HEK293 (cell line): ENCODE measurements around the gene NRG2.

Source experiments
- CTCF ChIA-PET: fragments of 350-600 bp; formaldehyde crosslinking; extraction: SDS; loops from one replicate; lab custom pipeline; 2021; ENCODE audit warnings: antibody characterized with exemption; lab: Yijun Ruan, JAX
- POLR2A ChIA-PET: fragments of 300-600 bp; formaldehyde crosslinking; extraction: SDS; loops from one replicate; lab custom pipeline; 2020; ENCODE audit warnings: antibody characterized with exemption, inconsistent platforms; lab: Yijun Ruan, JAX
- H3K27ac ChIP-seq: fragments of 200-500 bp; sonication (Bioruptor generic); 2 replicates; pipeline ENCODE4 v1.5.1; 2014; ENCODE audit warnings: low read depth, low read length, control low read depth, inconsistent platforms; ENCODE audit errors: extremely low read depth
- H3K36me3 ChIP-seq, 2 experiments: fragments of 200-500 bp in 1 of 2; sonication (Bioruptor generic) in 1 of 2; 1 replicate in 1 of 2; 2 replicates in 1 of 2; pipeline ENCODE4 v1.5.1; 2014 to 2017; ENCODE audit warnings: inconsistent platforms in 2 of 2, low read length in 2 of 2; ENCODE audit not compliant: control insufficient read depth in 2 of 2, insufficient read depth in 1 of 2
- H3K4me1 ChIP-seq: fragments of 200-500 bp; sonication (Bioruptor generic); 2 replicates; pipeline ENCODE4 v1.5.1; 2014; ENCODE audit warnings: mild to moderate bottlenecking, low read length, inconsistent platforms; ENCODE audit not compliant: control insufficient read depth, insufficient read depth
- H3K4me3 ChIP-seq: 2 replicates; pipeline ENCODE4 v1.5.1; 2011; ENCODE audit warnings: low read depth, mild to moderate bottlenecking, control low read depth, low read length, moderate library complexity
- H3K9me3 ChIP-seq: fragments of 200-500 bp; sonication (Bioruptor generic); 2 replicates; pipeline ENCODE4 v1.5.1; 2014; ENCODE audit warnings: low read depth, low read length, inconsistent platforms; ENCODE audit not compliant: control insufficient read depth, insufficient read depth
- KLF9 ChIP-seq: fragments of 450-650 bp; formaldehyde crosslinking; IDR thresholded peaks from 2 replicates; pipeline ENCODE4 v1.5.1; 2016; ENCODE audit warnings: missing biosample characterization, missing genetic modification characterization, low read depth
- TCF7L2 ChIP-seq: IDR thresholded peaks from 2 replicates; pipeline ENCODE4 v1.6.1; 2011; ENCODE audit warnings: low read depth, mild to moderate bottlenecking, inconsistent platforms, low read length, moderate library complexity, borderline replicate concordance
- WT1 ChIP-seq: fragments of 450-650 bp; formaldehyde crosslinking; IDR thresholded peaks from 2 replicates; pipeline ENCODE4 v1.5.1; 2016; ENCODE audit warnings: missing biosample characterization, missing genetic modification characterization
- ZBTB7A ChIP-seq: fragments of 450-650 bp; formaldehyde crosslinking; IDR thresholded peaks from 2 replicates; pipeline ENCODE4 v1.5.1; 2016; ENCODE audit warnings: low read depth, missing biosample characterization, missing genetic modification characterization
- ZBTB8A ChIP-seq: fragments of 450-650 bp; formaldehyde crosslinking; IDR thresholded peaks from 2 replicates; pipeline ENCODE4 v1.5.1; 2016; ENCODE audit warnings: missing biosample characterization, missing genetic modification characterization
- ZFHX2 ChIP-seq: fragments of 450-650 bp; formaldehyde crosslinking; conservative IDR thresholded peaks from 2 replicates; pipeline ENCODE4 v1.5.1; 2016; ENCODE audit warnings: missing biosample characterization, missing genetic modification characterization
- ZFP41 ChIP-seq: fragments of 450-650 bp; formaldehyde crosslinking; IDR thresholded peaks from 2 replicates; pipeline ENCODE4 v1.5.1; 2016; ENCODE audit warnings: missing biosample characterization, missing genetic modification characterization, borderline replicate concordance
- ZNF114 ChIP-seq: fragments of 450-650 bp; formaldehyde crosslinking; IDR thresholded peaks from 2 replicates; pipeline ENCODE4 v1.5.0; 2017; ENCODE audit warnings: missing biosample characterization, missing genetic modification characterization
- ZNF132 ChIP-seq: fragments of 450-650 bp; formaldehyde crosslinking; IDR thresholded peaks from 2 replicates; pipeline ENCODE4 v1.5.1; 2017; ENCODE audit warnings: missing biosample characterization, missing genetic modification characterization, borderline replicate concordance
- ZNF133 ChIP-seq: fragments of 450-650 bp; formaldehyde crosslinking; IDR thresholded peaks from 2 replicates; pipeline ENCODE4 v1.5.1; 2016; ENCODE audit warnings: missing biosample characterization, missing genetic modification characterization
- ZNF2 ChIP-seq: fragments of 450-650 bp; formaldehyde crosslinking; IDR thresholded peaks from 2 replicates; pipeline ENCODE4 v1.5.1; 2016; ENCODE audit warnings: missing biosample characterization, missing genetic modification characterization
- ZNF426 ChIP-seq: fragments of 450-650 bp; formaldehyde crosslinking; IDR thresholded peaks from 2 replicates; pipeline ENCODE4 v1.5.1; 2017; ENCODE audit warnings: missing biosample characterization, missing genetic modification characterization, mild to moderate bottlenecking, inconsistent platforms, moderate library complexity
- ZNF501 ChIP-seq: fragments of 450-650 bp; formaldehyde crosslinking; IDR thresholded peaks from 2 replicates; pipeline ENCODE4 v1.5.1; 2016; ENCODE audit warnings: missing biosample characterization, missing genetic modification characterization
- ZNF544 ChIP-seq: fragments of 450-650 bp; formaldehyde crosslinking; IDR thresholded peaks from 2 replicates; pipeline ENCODE4 v1.5.0; 2017; ENCODE audit warnings: missing biosample characterization, missing genetic modification characterization
- ZNF558 ChIP-seq: fragments of 450-650 bp; formaldehyde crosslinking; IDR thresholded peaks from 2 replicates; pipeline ENCODE4 v1.5.1; 2016; ENCODE audit warnings: missing biosample characterization, missing genetic modification characterization
- ZNF561 ChIP-seq: fragments of 450-650 bp; IDR thresholded peaks from 2 replicates; pipeline ENCODE4 v1.5.1; 2018; ENCODE audit warnings: missing biosample characterization, missing genetic modification characterization, borderline replicate concordance
- ZNF610 ChIP-seq: fragments of 450-650 bp; formaldehyde crosslinking; IDR thresholded peaks from 2 replicates; pipeline ENCODE4 v1.5.1; 2016; ENCODE audit warnings: missing biosample characterization, missing genetic modification characterization, borderline replicate concordance
- ZNF626 ChIP-seq: fragments of 450-650 bp; sonication (Bioruptor Pico); formaldehyde crosslinking; IDR thresholded peaks from 2 replicates; pipeline ENCODE4 v1.5.1; 2018; ENCODE audit warnings: missing biosample characterization, missing genetic modification characterization, inconsistent platforms
- ZNF629 ChIP-seq: fragments of 450-650 bp; formaldehyde crosslinking; IDR thresholded peaks from 2 replicates; pipeline ENCODE4 v1.5.1; 2017; ENCODE audit warnings: missing biosample characterization, missing genetic modification characterization
- ZNF654 ChIP-seq: fragments of 450-650 bp; formaldehyde crosslinking; IDR thresholded peaks from 2 replicates; pipeline ENCODE4 v1.5.1; 2016; ENCODE audit warnings: low read depth, missing biosample characterization, missing genetic modification characterization
- ZNF658 ChIP-seq: fragments of 450-650 bp; formaldehyde crosslinking; IDR thresholded peaks from 2 replicates; pipeline ENCODE4; 2016; ENCODE audit warnings: missing biosample characterization, missing genetic modification characterization
- ZNF768 ChIP-seq: fragments of 450-650 bp; formaldehyde crosslinking; IDR thresholded peaks from 2 replicates; pipeline ENCODE4 v1.5.1; 2018; ENCODE audit warnings: missing biosample characterization, mild to moderate bottlenecking, missing genetic modification characterization
- ZNF785 ChIP-seq: fragments of 450-650 bp; formaldehyde crosslinking; IDR thresholded peaks from 2 replicates; pipeline ENCODE4 v1.5.1; 2016; ENCODE audit warnings: missing biosample characterization, missing genetic modification characterization
- ZNF791 ChIP-seq: fragments of 450-650 bp; formaldehyde crosslinking; IDR thresholded peaks from 2 replicates; pipeline ENCODE4 v1.5.1; 2016; ENCODE audit warnings: missing biosample characterization, missing genetic modification characterization
- ZSCAN30 ChIP-seq: fragments of 450-650 bp; IDR thresholded peaks from 2 replicates; pipeline ENCODE4 v1.5.1; 2018; ENCODE audit warnings: missing biosample characterization, mild to moderate bottlenecking, missing genetic modification characterization, moderate library complexity
- ZXDB ChIP-seq: fragments of 450-650 bp; formaldehyde crosslinking; IDR thresholded peaks from 2 replicates; pipeline ENCODE4 v1.5.1; 2016; ENCODE audit warnings: missing biosample characterization, missing genetic modification characterization
- TF ChIP-seq, protein P1 (sequence below): fragments of 450-650 bp; formaldehyde crosslinking; IDR thresholded peaks from 2 replicates; pipeline ENCODE4 v1.5.1; 2017; ENCODE audit warnings: missing biosample characterization, missing genetic modification characterization
- TF ChIP-seq, protein P2 (sequence below): fragments of 450-650 bp; formaldehyde crosslinking; IDR thresholded peaks from 2 replicates; pipeline ENCODE4 v1.5.1; 2016; ENCODE audit warnings: missing biosample characterization, missing genetic modification characterization, low read depth
- TF ChIP-seq, protein P3 (sequence below): IDR thresholded peaks from 2 replicates; pipeline ENCODE4 v1.6.1; 2011; ENCODE audit warnings: mild to moderate bottlenecking, low read depth, low read length, borderline replicate concordance
- TF ChIP-seq, protein P4 (sequence below): fragments of 450-650 bp; formaldehyde crosslinking; IDR thresholded peaks from 2 replicates; pipeline ENCODE4 v1.5.1; 2017; ENCODE audit warnings: missing biosample characterization, mild to moderate bottlenecking, missing genetic modification characterization, moderate library complexity

NRG2 gene

DNA sequence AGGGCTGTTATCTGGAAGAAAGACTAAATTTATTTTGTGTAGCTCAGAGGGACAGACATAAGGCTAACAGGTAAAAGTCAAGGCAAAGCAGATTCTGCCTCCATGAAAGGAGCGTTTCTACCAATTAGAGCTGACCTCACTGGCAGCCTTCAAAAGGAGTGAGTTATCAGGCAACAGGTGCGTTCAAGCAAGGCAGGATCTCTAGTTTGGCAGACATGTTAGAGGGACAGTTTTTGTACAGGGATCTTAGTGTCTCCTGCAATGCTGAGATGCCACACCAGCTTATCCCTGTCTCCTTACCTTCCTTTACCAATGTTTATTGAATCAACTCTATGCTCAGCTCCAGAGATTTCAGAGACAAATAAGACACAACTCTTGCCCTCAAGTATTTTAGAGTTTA, 73.8 kb downstream of the NRG2 start (continued):
- no peak for TF ChIP-seq KLF9 (tag by site-specific recombination)
- no peak for TF ChIP-seq ZNF426 (tag by site-specific recombination)
- TF ChIP-seq ZNF626 (tag by site-specific recombination): no peak
- no peak for TF ChIP-seq ZNF658

DNA sequence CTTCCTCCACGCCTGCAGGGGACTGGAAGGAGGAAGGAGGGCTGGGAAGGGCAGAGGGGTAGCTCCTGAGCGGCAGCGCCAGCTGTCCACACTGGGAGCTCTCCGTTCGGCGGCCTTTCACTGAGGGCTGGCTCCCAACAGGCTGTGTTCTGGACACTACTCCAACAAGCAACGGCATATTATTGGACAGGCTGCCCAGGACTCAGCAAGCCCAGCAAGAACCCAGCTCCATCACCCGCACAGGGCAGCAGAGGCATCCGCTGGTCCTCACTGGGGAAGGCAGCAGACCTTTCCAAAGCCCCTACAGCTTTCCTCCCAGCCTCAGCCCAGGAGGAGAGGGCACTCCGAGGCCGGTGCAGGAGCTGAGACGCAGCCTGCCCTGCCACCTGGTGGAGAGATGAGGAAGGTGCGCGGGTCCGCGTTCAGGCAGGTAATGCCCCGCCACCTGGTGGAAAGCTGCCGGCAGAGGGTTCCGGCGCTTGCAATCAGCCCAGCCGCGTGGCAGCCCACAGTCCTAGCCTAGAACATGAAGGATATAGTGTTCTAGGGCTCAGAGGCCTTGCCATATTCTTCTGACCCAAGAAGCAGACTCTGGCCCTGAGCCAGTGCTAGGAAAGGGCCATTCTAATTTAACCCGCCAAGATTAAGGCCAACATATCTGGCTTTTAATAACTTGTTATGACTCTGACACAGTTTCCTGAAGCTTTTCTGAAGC, 74.4 kb downstream of the NRG2 start:
- no peaks in the 10 kb centered on the region for H3K36me3 ChIP-seq
- H3K4me1 ChIP-seq: no peaks in the 10 kb centered on the region; the same call in 1 of the 2 replicates
- no peak overlapping the region for H3K4me3 ChIP-seq
- ChIA-PET POLR2A (interaction anchor here (1.3 kb wide), 1 partner anchor 181 kb away, joined by 4 read pairs; no protein-coding TSS in a partner anchor), CTCF (interaction anchor here (0.6 to 7.8 kb wide), 109 partner anchors 8 to 612 kb away, joined by 3 to 214 read pairs (median 6); partner anchors contain the start of genes NRG2 and PSD2)
- no peaks in the 10 kb centered on the region for H3K9me3 ChIP-seq
- no peak overlapping the region for H3K27ac ChIP-seq
- TF ChIP-seq ZBTB7A (tag by site-specific recombination) (peak; percentile 27; the same call in 1 of the 2 replicates), ZNF654 (peak; percentile 93), ZNF610 (tag by site-specific recombination) (no peak), ZNF785 (tag by site-specific recombination) (no peak), ZNF629 (tag by site-specific recombination) (0 out of 2 replicates have a peak, but pooled peaks have one; percentile 32), ZNF133 (no peak), ZFHX2 (tag by site-specific recombination) (0 out of 2 replicates have a peak, but pooled peaks have one; percentile 9), ZFP41 (tag by site-specific recombination) (no peak), TCF7L2 (no peak), ZNF768 (no peak), ZNF558 (tag by site-specific recombination) (0 out of 2 replicates have a peak, but pooled peaks have one; percentile 24), WT1 (tag by site-specific recombination) (0 out of 2 replicates have a peak, but pooled peaks have one; percentile 28), ZNF544 (no peak), ZNF561 (peak; percentile 73; the same call in 1 of the 2 replicates), ZBTB8A (tag by site-specific recombination) (peak; percentile 74), ZNF2 (tag by site-specific recombination) (peak; percentile 95), ZNF791 (tag by site-specific recombination) (no peak), ZNF114 (tag by site-specific recombination) (no peak), ZXDB (tag by site-specific recombination) (no peak; the same call in 1 of the 2 replicates), ZNF132 (tag by site-specific recombination) (no peak), ZSCAN30 (tag by site-specific recombination) (peak; percentile 65; the same call in 1 of the 2 replicates), ZNF501 (tag by site-specific recombination) (peak; percentile 85)
- TF ChIP-seq, protein P1, sequence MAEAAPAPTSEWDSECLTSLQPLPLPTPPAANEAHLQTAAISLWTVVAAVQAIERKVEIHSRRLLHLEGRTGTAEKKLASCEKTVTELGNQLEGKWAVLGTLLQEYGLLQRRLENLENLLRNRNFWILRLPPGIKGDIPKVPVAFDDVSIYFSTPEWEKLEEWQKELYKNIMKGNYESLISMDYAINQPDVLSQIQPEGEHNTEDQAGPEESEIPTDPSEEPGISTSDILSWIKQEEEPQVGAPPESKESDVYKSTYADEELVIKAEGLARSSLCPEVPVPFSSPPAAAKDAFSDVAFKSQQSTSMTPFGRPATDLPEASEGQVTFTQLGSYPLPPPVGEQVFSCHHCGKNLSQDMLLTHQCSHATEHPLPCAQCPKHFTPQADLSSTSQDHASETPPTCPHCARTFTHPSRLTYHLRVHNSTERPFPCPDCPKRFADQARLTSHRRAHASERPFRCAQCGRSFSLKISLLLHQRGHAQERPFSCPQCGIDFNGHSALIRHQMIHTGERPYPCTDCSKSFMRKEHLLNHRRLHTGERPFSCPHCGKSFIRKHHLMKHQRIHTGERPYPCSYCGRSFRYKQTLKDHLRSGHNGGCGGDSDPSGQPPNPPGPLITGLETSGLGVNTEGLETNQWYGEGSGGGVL (tag by site-specific recombination): 0 out of 2 replicates have a peak, but pooled peaks have one; percentile 31
- TF ChIP-seq, protein P2, sequence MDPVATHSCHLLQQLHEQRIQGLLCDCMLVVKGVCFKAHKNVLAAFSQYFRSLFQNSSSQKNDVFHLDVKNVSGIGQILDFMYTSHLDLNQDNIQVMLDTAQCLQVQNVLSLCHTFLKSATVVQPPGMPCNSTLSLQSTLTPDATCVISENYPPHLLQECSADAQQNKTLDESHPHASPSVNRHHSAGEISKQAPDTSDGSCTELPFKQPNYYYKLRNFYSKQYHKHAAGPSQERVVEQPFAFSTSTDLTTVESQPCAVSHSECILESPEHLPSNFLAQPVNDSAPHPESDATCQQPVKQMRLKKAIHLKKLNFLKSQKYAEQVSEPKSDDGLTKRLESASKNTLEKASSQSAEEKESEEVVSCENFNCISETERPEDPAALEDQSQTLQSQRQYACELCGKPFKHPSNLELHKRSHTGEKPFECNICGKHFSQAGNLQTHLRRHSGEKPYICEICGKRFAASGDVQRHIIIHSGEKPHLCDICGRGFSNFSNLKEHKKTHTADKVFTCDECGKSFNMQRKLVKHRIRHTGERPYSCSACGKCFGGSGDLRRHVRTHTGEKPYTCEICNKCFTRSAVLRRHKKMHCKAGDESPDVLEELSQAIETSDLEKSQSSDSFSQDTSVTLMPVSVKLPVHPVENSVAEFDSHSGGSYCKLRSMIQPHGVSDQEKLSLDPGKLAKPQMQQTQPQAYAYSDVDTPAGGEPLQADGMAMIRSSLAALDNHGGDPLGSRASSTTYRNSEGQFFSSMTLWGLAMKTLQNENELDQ: no peak
- TF ChIP-seq, protein P3, sequence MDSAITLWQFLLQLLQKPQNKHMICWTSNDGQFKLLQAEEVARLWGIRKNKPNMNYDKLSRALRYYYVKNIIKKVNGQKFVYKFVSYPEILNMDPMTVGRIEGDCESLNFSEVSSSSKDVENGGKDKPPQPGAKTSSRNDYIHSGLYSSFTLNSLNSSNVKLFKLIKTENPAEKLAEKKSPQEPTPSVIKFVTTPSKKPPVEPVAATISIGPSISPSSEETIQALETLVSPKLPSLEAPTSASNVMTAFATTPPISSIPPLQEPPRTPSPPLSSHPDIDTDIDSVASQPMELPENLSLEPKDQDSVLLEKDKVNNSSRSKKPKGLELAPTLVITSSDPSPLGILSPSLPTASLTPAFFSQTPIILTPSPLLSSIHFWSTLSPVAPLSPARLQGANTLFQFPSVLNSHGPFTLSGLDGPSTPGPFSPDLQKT: no peak
- TF ChIP-seq, protein P4, sequence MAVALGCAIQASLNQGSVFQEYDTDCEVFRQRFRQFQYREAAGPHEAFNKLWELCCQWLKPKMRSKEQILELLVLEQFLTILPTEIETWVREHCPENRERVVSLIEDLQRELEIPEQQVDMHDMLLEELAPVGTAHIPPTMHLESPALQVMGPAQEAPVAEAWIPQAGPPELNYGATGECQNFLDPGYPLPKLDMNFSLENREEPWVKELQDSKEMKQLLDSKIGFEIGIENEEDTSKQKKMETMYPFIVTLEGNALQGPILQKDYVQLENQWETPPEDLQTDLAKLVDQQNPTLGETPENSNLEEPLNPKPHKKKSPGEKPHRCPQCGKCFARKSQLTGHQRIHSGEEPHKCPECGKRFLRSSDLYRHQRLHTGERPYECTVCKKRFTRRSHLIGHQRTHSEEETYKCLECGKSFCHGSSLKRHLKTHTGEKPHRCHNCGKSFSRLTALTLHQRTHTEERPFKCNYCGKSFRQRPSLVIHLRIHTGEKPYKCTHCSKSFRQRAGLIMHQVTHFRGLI (tag by site-specific recombination): peak; percentile 79; the same call in 1 of the 2 replicates
